ENCODE results near the gene TRERF1. TPM values are rescaled to one million over a fixed set of nuclear protein-coding genes. Genes with fewer than 3 reads are reported as not detected.
A peak's percentile ranks its signal among the peaks of the same experiment; 100 is the strongest.

Gene TRERF1
- total RNA-seq, 1 donor, result 12.0 TPM

DNA sequence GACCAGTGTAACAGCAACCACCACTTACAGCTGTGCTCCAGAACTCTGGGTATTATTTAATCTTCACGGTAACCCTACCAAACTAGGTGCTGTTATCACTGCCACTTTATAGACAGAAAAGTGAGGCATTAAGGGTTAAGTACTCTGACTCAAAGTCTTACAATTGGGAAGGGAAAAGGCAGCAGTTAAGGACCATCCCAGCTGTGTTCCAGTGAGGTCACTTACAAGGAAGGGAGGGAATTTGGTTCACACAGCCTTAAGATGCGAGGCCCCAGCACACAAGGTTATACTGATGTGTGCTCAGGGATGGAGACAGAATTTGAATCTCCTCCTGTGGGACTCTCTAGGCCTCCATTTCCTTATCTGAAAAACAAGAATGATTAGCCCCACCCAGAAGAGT, 46.7 kb downstream of the TRERF1 start:
- peak; percentile 74 for DNase-seq (ENCODE audit: low read depth)
- TF ChIP-seq, protein P1, sequence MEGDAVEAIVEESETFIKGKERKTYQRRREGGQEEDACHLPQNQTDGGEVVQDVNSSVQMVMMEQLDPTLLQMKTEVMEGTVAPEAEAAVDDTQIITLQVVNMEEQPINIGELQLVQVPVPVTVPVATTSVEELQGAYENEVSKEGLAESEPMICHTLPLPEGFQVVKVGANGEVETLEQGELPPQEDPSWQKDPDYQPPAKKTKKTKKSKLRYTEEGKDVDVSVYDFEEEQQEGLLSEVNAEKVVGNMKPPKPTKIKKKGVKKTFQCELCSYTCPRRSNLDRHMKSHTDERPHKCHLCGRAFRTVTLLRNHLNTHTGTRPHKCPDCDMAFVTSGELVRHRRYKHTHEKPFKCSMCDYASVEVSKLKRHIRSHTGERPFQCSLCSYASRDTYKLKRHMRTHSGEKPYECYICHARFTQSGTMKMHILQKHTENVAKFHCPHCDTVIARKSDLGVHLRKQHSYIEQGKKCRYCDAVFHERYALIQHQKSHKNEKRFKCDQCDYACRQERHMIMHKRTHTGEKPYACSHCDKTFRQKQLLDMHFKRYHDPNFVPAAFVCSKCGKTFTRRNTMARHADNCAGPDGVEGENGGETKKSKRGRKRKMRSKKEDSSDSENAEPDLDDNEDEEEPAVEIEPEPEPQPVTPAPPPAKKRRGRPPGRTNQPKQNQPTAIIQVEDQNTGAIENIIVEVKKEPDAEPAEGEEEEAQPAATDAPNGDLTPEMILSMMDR (IDR thresholded peaks at IDR 0.05; ENCODE audit: insufficient read depth, low read length), result no peak

GRCh38 chr6:42404484-42404883, 47.2 kb downstream of the TRERF1 start:
- TF ChIP-seq, protein P1 (IDR thresholded peaks at IDR 0.05; ENCODE audit: insufficient read depth, low read length), result no peak
- no peak overlapping the region for H3K4me3 ChIP-seq (ENCODE audit: low read depth, low read length)
- peak; percentile 82 for DNase-seq (ENCODE audit: low read depth)

More for the DNA sequence above, 46.7 kb downstream of the TRERF1 start:
- H3K4me3 ChIP-seq (ENCODE audit: low read depth, low read length), result no peak overlapping the region

DNA sequence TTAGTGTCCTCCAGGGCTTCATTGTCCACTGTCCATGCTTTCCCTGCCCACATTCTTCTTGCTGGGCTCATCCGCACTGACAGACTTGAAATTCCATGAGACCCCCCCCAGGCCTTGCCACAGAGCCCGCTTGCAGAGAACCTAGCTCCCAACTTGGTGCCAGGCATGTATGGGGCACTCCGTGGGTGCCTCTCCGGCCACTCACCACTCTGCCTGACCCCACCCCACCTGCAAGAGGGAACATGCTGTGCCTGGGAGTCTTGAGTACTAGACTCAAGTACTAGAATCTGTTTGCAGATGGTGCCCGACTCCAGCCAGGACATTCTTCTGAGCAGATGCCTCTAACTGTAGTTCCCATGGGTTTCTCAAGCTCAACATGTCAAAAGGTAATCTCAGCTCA, 47.9 kb downstream of the TRERF1 start:
- TF ChIP-seq, protein P1 (IDR thresholded peaks at IDR 0.05; ENCODE audit: insufficient read depth, low read length), result no peak
- no peak for DNase-seq (ENCODE audit: low read depth)
- no peak overlapping the region for H3K4me3 ChIP-seq (ENCODE audit: low read depth, low read length)

- H3K4me3 ChIP-seq (ENCODE audit: low read depth, low read length), result no peak overlapping the region
- peak; percentile 45 for DNase-seq (ENCODE audit: low read depth)
- TF ChIP-seq, protein P1 (IDR thresholded peaks at IDR 0.05; ENCODE audit: insufficient read depth, low read length), result no peak
Measured at GRCh38 chr6:42403421-42403820, 48.3 kb downstream of the TRERF1 start.

DNA sequence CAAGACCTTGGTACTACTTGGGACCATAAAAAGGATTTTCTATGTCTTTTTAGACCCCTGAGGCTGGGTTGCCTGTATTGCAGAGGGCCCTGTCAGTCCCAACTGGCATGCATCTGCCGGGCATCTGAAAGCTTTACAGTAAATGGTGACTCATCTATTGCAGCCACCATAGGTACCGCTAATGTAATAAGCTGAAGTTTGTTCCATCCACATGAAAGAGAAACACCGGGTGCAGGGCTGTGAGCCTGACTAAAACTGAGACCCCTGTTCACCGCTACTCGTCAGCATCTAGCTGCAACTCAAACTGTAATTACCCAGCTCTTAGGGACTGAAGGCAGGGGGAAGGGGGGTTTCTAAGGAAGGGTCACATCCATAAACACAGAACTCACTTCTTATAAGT, 49.5 kb downstream of the TRERF1 start:
- DNase-seq (ENCODE audit: low read depth), result peak; percentile 27
- no peak overlapping the region for H3K4me3 ChIP-seq (ENCODE audit: low read depth, low read length)
- TF ChIP-seq, protein P1 (IDR thresholded peaks at IDR 0.05; ENCODE audit: insufficient read depth, low read length), result no peak

DNA sequence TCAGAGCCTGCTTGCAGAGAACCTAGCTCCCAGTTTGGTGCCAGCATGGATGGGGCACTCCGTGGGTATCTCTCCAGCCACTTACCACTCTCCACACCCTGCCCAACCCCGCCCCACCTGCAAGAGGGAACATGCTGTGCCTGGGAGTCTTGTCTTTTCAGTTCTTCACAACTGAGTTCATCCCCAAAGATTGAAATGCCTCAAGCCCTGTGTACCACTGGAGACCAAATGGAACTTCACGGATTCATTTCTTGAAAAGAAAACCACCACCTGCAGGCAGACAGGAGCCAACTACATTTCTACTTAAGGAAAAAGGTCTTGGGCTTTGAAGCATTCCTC, 50.1 kb downstream of the TRERF1 start:
- TF ChIP-seq, protein P1 (IDR thresholded peaks at IDR 0.05; ENCODE audit: insufficient read depth, low read length), result no peak

DNA sequence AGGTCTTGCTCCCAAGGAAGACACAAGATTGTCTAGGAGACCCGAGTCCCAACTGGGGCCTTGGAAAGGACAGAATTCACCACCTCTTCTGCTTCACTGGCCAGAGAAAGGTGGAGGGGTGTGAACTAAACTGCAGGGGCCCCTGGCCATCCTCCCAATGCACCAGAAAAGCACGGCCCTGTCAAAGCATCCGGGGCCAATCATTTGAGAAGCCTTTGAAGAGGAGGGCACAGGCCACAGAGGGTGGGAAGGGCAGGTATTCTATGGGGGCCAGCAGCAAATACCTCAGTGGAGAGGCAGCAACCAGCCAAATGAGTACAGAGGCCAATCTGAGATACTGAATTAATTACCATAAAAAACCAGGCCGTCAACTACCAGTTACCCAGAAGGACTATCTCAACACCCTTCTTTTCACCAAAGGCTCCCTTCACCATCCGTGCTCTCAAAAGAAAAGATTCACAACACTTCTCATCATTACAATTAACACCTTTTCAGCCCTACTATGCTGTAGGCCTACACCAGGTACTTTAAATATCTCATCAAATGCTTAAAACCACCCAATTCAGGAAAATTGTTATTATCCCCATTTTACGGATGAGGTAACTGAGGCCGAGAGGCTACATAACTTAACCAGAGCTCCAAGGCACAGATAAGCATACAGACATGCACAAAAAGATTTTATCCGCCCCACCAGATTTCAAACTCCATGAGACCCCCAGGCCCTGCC, 50.7 kb downstream of the TRERF1 start:
- no peak overlapping the region for H3K4me3 ChIP-seq (ENCODE audit: low read depth, low read length)
- TF ChIP-seq, protein P1 (IDR thresholded peaks at IDR 0.05; ENCODE audit: insufficient read depth, low read length), result no peak
- no peak for DNase-seq (ENCODE audit: low read depth)

More for the DNA sequence above, 50.1 kb downstream of the TRERF1 start:
- DNase-seq (ENCODE audit: low read depth), result no peak
- H3K4me3 ChIP-seq (ENCODE audit: low read depth, low read length), result no peak overlapping the region

Data from fibroblast of the aortic adventitia (primary cell).